Left renal pelvis (tissue), 4 donors: ENCODE measurements around the gene CRK. TPM values are rescaled to one million over a fixed set of nuclear protein-coding genes. Genes with fewer than 3 reads are reported as not detected.

Experiments used
- DNase-seq, 4 donors: peaks; one replicate each; pipeline ENCODE4 v3.0.0-alpha.2; 2013; ENCODE audit warnings: low read depth in 4 of 4, low spot score in 3 of 4
- polyA plus RNA-seq, 4 donors: library from polyadenylated mRNA; unstranded; fragments of 120-200 nt; gene quantifications; one replicate each; pipeline ENCODE4 v1.2.1, GENCODE V29; 2013; ENCODE audit not compliant: insufficient read length in 4 of 4

CRK gene
- 10 to 100 TPM; 57.3 to 67.9 (median 66.2) TPM for polyA plus RNA-seq

- DNase-seq: peak; percentile 92 to 95 (median 94)
Observed at GRCh38 chr17:1455797-1456599, at the start of gene CRK. TSS of gene CRK (minus strand) at chr17:1456232. CDS start at chr17:1456117, 115 bp downstream.

- DNase-seq: no peak
Observed at GRCh38 chr17:1505586-1505985, 49.6 kb upstream of the CRK start.

DNA sequence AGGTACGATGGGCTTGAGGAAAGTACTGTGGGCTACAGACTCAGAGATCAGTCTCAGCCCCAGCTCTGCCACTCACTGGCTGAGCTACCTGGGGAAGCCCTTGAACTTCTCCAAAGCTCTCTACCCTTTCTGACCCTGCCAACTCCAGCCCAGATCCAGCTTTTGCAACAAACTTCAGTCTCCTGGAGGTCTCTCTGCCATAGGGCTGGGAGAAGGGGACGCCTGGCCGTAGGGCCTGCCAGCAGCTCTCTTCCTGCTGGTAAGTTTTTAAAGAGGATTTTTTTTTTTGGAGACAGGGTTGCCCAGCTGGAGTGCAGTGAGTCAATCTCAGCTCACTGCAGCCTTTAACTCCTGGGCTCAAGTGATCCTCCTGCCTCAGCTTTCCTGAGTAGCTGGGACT, 48.8 kb upstream of the CRK start:
- DNase-seq: no peak

DNA sequence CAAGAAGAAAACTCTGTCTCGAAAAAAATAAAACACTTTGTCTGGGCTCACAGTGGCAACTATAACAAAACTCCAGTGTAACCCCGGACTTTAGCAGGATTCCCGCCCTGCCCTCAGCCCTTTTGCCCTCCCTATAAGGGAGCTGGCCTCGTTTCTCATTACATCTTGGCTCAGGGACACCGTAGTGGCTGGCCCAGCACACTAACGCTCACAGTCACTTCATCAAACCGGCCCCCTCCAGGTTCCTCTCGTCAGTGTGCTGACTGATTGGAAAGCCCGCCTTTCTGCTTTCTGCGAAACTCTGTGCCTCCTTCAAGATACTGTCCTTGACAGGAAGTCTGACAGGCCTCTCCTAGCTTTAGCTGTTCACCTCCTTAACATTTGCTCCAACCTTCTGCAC, 47.7 kb upstream of the CRK start:
- DNase-seq: no peak

DNA sequence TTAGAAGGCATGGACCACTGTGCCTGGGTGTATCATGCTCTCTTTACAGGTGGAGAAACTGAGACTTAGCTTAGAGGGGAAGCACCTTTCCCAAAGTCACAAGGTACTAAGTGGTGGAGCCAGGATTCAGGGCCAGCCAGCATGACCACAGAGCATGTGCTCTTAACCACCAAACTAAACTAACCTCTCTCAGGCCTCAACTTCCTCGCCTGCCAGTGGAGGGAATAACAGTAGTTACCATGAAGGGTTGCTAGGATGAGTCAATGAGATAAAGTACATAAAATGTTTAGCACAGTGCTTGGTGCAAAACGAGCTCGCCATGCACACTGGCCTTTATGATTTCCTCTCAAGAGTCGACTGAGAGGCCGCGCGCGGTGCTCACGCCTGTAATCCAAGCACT, 42.8 kb upstream of the CRK start:
- DNase-seq: no peak

GRCh38 chr17:1498233-1498632, 42.2 kb upstream of the CRK start:
- DNase-seq: no peak

- DNase-seq: no peak
Observed at GRCh38 chr17:1497831-1498230, 41.8 kb upstream of the CRK start.

GRCh38 chr17:1496869-1497268, 40.8 kb upstream of the CRK start:
- no peak for DNase-seq

DNA sequence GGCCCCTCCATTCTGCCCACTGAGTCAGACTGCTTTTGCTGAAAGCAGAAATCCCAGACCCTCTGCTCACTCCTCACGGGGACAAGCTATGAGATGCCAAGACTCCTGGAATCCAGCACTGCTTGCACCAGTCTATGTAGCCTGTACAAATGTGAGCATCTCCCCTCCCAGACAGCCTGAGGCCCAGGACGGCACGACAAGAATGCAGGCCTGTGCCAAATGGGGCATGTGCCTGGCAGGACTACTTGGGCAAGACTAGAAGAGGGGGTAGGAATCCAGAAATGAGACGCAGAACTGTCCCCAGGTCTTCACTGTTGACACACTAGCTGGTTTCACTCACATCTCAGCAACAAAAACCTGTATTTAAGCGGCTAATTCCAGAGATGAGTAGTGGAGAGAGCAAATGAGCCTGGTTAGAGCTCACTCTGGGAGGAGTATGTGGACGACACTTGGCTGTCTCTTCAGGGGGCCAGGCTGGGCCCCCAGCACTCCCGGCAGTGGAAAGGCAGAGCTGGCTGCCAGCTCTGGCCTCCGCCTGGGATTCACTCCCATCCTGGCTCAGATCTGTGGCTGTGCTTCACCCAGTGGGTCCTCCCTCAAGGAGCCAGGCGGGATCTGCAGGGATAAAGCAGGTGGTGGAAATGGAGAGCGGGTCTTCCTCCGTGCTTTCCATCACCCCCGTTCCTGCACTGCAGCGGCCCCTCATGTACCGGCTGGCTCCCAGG, 39.4 kb upstream of the CRK start:
- DNase-seq: no peak

DNA sequence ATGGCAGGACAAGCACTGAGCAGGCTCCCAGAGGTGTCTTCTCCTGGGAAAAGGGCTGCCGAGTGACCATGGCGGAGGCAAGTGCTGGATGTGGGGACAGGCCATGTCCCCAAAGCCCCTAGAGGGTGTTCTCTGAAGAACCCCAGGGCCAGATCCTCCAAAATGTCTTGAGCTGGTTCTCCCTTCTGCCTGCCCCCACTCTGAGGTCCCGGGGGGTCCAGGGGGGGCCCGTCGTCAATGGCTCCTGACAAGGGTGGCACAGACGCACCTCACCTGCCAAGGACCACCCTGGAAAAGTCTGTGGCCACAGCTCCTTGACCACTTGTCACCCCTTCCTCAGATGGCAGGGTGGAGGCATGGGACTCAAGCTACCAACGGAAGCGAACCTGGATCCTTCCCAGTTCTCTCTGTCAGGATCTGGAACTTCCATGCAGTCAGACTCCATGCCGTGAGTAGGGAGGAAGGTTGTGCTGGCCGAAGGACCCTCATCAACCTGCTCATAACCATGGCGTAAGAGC, 38.8 kb upstream of the CRK start:
- DNase-seq: no peak

DNA sequence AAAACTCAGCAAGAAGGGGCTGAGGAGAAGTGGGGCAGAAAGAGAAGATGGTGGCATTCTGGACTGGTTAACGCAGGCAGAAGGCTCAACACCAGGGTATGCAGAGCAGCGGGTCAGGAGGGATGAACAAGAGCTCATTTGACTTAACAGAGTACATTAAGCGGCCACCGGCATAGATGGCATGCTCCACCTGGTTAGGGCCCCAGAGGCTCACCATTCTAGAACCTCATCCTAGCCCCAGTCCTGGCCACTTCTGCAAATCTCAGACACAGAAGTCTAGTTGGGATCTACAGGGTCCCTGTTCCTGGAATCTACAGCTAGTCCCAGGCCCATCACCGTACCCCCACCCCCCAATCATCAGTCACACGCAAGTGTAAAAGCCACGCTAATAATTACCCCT, 38.2 kb upstream of the CRK start:
- DNase-seq: no peak

GRCh38 chr17:1493291-1493980, 37.4 kb upstream of the CRK start:
- DNase-seq: no peak

GRCh38 chr17:1492249-1493206, 36.5 kb upstream of the CRK start, which contains the start of gene MYO1C:
TSS of gene MYO1C (minus strand) at chr17:1492686. CDS start at chr17:1492487, 199 bp downstream.
- DNase-seq: no peak

- DNase-seq: no peak
Observed at GRCh38 chr17:1491443-1492248, 35.6 kb upstream of the CRK start.

DNA sequence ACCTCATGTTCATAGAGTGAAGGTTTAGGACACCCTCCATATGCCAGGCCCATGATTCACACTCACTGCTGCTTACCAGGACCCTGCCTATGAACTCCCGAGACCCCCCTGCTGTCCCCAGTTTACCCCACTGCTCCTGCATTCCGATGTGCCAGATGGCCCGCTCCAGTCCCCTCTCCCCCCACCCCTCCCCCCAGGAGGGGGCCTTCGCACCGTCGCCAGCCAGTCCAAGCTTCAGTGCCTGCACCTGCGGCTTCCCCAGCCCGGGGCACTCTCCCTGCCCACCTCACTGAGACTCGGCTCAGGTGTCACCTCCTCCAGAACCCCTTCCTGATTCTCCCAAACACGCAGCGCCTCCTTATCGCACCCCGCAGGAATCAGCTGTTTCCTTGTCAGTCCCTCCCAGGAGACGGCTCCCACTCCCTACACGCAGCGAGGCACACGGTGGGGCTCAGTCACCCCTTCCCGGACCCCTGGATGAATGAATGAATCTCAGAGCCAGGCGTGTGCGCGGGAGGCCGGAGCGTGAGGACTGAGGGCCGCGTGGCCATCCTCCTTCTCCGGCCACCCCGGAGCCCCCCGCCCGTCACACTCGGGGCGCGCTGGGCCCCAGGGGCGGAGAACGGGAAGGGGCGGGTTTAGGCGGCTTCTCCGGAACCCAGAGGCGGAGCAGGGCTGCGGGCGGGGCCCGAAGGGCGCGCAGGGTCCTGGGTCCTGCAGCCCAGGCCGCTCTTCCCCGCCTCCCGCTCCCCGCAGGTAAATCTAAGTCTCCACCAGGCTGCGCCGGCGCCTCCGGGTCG, 34.8 kb upstream of the CRK start:
- DNase-seq: no peak

DNA sequence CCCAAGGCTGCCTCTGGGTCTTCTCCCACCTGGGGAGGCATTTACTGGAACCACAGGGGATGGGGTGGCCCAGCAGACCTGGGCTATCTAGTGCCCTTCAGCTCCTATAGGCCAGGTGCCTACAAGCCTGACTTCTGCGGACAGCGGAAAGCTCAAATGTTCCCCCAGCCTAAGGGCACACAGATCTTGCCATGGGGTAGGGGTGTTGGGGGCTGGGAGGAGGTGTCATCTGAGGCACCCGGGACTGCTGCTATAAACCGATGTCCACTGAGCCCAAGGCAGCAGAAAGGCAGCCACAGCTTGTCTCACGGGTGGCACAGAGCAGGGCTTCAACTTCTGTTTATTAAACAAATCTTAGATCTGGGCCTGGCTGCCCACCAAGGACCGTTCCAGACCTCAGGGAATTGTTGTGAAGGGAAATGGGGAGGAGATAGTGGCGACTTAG, 32.8 kb upstream of the CRK start:
- DNase-seq: no peak

DNA sequence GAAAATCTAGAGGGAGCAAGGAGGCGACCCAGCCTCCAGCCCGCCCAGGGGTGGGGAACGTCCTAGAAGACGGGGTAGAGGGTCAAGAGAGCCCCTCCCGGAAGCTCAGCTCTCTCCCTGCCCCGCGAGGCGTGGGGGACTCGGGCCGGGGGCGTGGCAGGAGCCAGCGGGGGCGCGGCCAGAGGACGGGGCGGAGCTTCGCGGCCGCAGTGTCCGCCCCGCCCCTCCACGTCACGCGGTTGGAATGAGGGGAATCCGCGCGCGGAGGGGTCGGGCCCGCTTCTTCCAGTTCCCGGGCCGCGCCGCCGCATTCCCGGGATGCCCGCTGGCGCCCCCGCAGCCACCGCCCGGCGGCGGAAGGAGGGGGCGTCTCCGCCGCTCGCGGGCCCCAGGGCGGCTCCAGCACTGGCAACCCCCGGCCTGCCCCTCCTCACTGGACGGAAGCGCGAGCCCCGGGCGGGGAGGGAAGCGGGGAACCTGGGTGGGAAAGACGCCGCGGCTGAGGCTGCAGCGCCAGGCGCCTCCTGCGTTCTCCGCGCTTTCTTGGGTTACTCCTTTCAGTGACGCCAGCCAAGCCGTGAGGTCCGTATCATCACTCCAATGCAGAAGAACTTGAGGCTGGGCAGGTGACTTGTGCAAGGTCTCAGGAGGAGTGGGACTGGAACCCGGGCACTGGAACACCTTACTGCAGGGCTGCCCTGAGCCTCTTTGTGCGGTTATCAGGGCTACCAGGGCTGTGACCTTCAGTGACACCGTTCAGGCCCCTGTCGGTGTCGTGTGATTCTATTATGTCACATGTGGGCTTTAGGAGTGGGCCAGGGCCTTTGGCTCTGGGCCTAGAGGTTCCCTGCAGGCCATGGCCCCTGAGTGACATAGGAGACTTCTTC, 32.1 kb upstream of the CRK start:
- peak in 2 of 4 donors; percentile 75 to 81 for DNase-seq
